IMR-90 (cell line): Measurements from ENCODE around the gene PCED1B. TPM values are rescaled to one million over a fixed set of nuclear protein-coding genes. Genes with fewer than 3 reads are reported as not detected.
"Not testable (repeated sequence)": the region's sequence is repeated elsewhere in the genome, so short reads cannot be mapped to it uniquely, and the experiment has no call there.

Experiments used
- ATAC-seq: fragments of 200-7000 bp; cut with Tn5 transposase; 2 replicates; pipeline ENCODE4 v1.9.1; 2020; ENCODE audit warnings: low read depth, mild to moderate bottlenecking, moderate library complexity
- BruUV-seq: library from RNA; stranded (reverse); fragments of 400-500 nt; replicated peaks from 2 replicates; lab custom pipeline; 2021; lab: Mats Ljungman, UMichigan
- CTCF ChIA-PET: fragments of 300-600 bp; formaldehyde crosslinking; extraction: SDS; loops from one replicate; lab custom pipeline; 2021; ENCODE audit warnings: antibody characterized with exemption; lab: Yijun Ruan, JAX
- POLR2A ChIA-PET: fragments of 300-600 bp; sonication (Branson Sonifier 250); formaldehyde crosslinking; loops from one replicate; lab custom pipeline; 2022; ENCODE audit warnings: antibody characterized with exemption; ENCODE audit not compliant: unreplicated experiment; lab: Charles Lee
- DNase-seq: peaks from one replicate; pipeline ENCODE4 v3.0.0; 2013
- H2AFZ ChIP-seq: replicated peaks from 2 replicates; pipeline ENCODE3; 2013; ENCODE audit warnings: low read length, mild to moderate bottlenecking; ENCODE audit not compliant: poor library complexity
- H2AK5ac ChIP-seq: 2 replicates; pipeline ENCODE4 v1.6.1; 2013; ENCODE audit warnings: low read depth, low read length, inconsistent platforms
- H2AK9ac ChIP-seq: replicated peaks from 2 replicates; pipeline ENCODE3; 2013; ENCODE audit warnings: mild to moderate bottlenecking, low read depth, low read length, moderate library complexity; ENCODE audit not compliant: poor library complexity
- H2BK120ac ChIP-seq: 2 replicates; pipeline ENCODE4 v1.6.1; 2013; ENCODE audit warnings: low read depth, low read length, inconsistent platforms
- H2BK15ac ChIP-seq: 3 replicates; pipeline ENCODE4 v1.6.1; 2013; ENCODE audit warnings: low read depth, low read length, inconsistent platforms
- H2BK20ac ChIP-seq: 2 replicates; pipeline ENCODE4 v1.6.1; 2013; ENCODE audit warnings: low read depth, mild to moderate bottlenecking, inconsistent platforms, low read length, moderate library complexity
- H2BK5ac ChIP-seq: 2 replicates; pipeline ENCODE4 v1.6.1; 2013; ENCODE audit warnings: mild to moderate bottlenecking, low read depth, low read length, inconsistent platforms; ENCODE audit not compliant: poor library complexity, severe bottlenecking
- H3K14ac ChIP-seq: replicated peaks from 2 replicates; pipeline ENCODE4 v1.6.1; 2013; ENCODE audit warnings: low read depth, low read length, inconsistent platforms
- H3K18ac ChIP-seq: 2 replicates; pipeline ENCODE4 v1.6.1; 2013; ENCODE audit warnings: low read depth, low read length, control low read depth
- H3K23ac ChIP-seq: 2 replicates; pipeline ENCODE4 v1.6.1; 2013; ENCODE audit warnings: low read depth, low read length, inconsistent platforms
- H3K27ac ChIP-seq: 2 replicates; pipeline ENCODE4 v1.5.1; 2013; ENCODE audit warnings: mild to moderate bottlenecking, control low read depth, low read length; ENCODE audit not compliant: insufficient read depth
- H3K27me3 ChIP-seq: 2 replicates; pipeline ENCODE4 v1.6.1; 2013; ENCODE audit warnings: low read length; ENCODE audit not compliant: control insufficient read depth, insufficient read depth
- H3K36me3 ChIP-seq: 2 replicates; pipeline ENCODE4 v1.6.1; 2013; ENCODE audit warnings: low read length, mixed read lengths; ENCODE audit not compliant: control insufficient read depth, insufficient read depth
- H3K4ac ChIP-seq: 2 replicates; pipeline ENCODE4 v1.6.1; 2013; ENCODE audit warnings: low read depth, low read length, inconsistent platforms
- H3K4me1 ChIP-seq: 2 replicates; pipeline ENCODE4 v1.6.1; 2013; ENCODE audit warnings: low read length, mixed read lengths; ENCODE audit not compliant: control insufficient read depth, insufficient read depth
- H3K4me2 ChIP-seq: 2 replicates; pipeline ENCODE4 v1.6.1; 2013; ENCODE audit warnings: low read depth, mild to moderate bottlenecking, control low read depth, low read length, moderate library complexity
- H3K4me3 ChIP-seq: 2 replicates; pipeline ENCODE4 v1.5.1; 2013; ENCODE audit warnings: low read depth, mild to moderate bottlenecking, control low read depth, low read length, moderate library complexity; ENCODE audit not compliant: insufficient read depth
- H3K56ac ChIP-seq: 2 replicates; pipeline ENCODE4 v1.6.1; 2013; ENCODE audit warnings: low read length, inconsistent platforms; ENCODE audit not compliant: insufficient read depth; ENCODE audit errors: extremely low read depth
- H3K79me1 ChIP-seq, 2 experiments: 2 replicates each; pipeline ENCODE4 v1.6.1; 2013; ENCODE audit warnings: low read length in 2 of 2, inconsistent platforms in 1 of 2, low read depth in 1 of 2
- H3K9ac ChIP-seq: 2 replicates; pipeline ENCODE4 v1.6.1; 2013; ENCODE audit warnings: low read depth, low read length, control low read depth
- H3K9me1 ChIP-seq: 2 replicates; pipeline ENCODE4 v1.6.1; 2013; ENCODE audit warnings: low read length, inconsistent platforms; ENCODE audit not compliant: insufficient read depth
- H3K9me3 ChIP-seq: 2 replicates; pipeline ENCODE4 v1.6.1; 2013; ENCODE audit warnings: low read length; ENCODE audit not compliant: control insufficient read depth, insufficient read depth
- H4K20me1 ChIP-seq: 2 replicates; pipeline ENCODE4 v1.6.1; 2013; ENCODE audit warnings: low read length, inconsistent platforms; ENCODE audit not compliant: insufficient read depth
- H4K5ac ChIP-seq: 2 replicates; pipeline ENCODE4 v1.6.1; 2013; ENCODE audit warnings: mild to moderate bottlenecking, low read depth, low read length, control low read depth
- H4K8ac ChIP-seq, 2 experiments: 2 replicates each; pipeline ENCODE4 v1.6.1; 2013; ENCODE audit warnings: low read depth in 2 of 2, low read length in 2 of 2, control low read depth in 1 of 2, inconsistent platforms in 1 of 2
- H4K91ac ChIP-seq: 2 replicates; pipeline ENCODE4 v1.6.1; 2013; ENCODE audit warnings: low read depth, low read length, inconsistent platforms; ENCODE audit not compliant: insufficient read depth
- CEBPB ChIP-seq: IDR thresholded peaks from 2 replicates; pipeline ENCODE4 v1.6.1; 2012; ENCODE audit warnings: low read depth, low read length, improper control_type of control experiment
- MAZ ChIP-seq: IDR thresholded peaks from 2 replicates; pipeline ENCODE4 v1.6.1; 2012; ENCODE audit warnings: low read depth, mild to moderate bottlenecking, low read length, improper control_type of control experiment, moderate library complexity, borderline replicate concordance
- MXI1 ChIP-seq: IDR thresholded peaks from 2 replicates; pipeline ENCODE4 v1.6.1; 2012; ENCODE audit warnings: low read depth, mild to moderate bottlenecking, low read length, moderate library complexity, borderline replicate concordance
- RAD21 ChIP-seq: IDR thresholded peaks from 2 replicates; pipeline ENCODE4 v1.6.1; 2012; ENCODE audit warnings: low read length, improper control_type of control experiment
- RCOR1 ChIP-seq: IDR thresholded peaks from 2 replicates; pipeline ENCODE4 v1.6.1; 2012; ENCODE audit warnings: mild to moderate bottlenecking, low read length, improper control_type of control experiment; ENCODE audit not compliant: insufficient replicate concordance
- SMC3 ChIP-seq: fragments of 150-350 bp; IDR thresholded peaks from 2 replicates; pipeline ENCODE4 v1.6.1; 2016; ENCODE audit warnings: low read depth, mild to moderate bottlenecking, antibody characterized with exemption, low read length, moderate library complexity
- WGBS, 2 experiments: methylation state at CpG; one replicate each; pipeline versions ENCODE4 v1.1.5 to v1.1.7; 2013; ENCODE audit warnings: missing lambda C conversion rate in 2 of 2; ENCODE audit not compliant: insufficient read length in 1 of 2; ENCODE audit errors: extremely low coverage in 2 of 2; 5-methylcytosine and 5-hydroxymethylcytosine counted together
- dilution Hi-C: fragments of 300-500 bp; cut with HindIII; formaldehyde crosslinking; loops from one replicate; pipeline ENCODE4 v1.14.3; 2018; ENCODE audit warnings: low sequenced_read_pairs; ENCODE audit not compliant: unreplicated experiment
- in situ Hi-C: fragments of 300-500 bp; cut with MboI; formaldehyde crosslinking; loops from 3 replicates; pipeline ENCODE4 v1.14.3; 2019; ENCODE audit warnings: low sequenced_read_pairs, inconsistent platforms, mixed read lengths
- intact Hi-C: fragments of 100-400 bp; cut with micrococcal nuclease; formaldehyde crosslinking; loops from 2 replicates; pipeline ENCODE4 v1.10.0; 2022
- polyA plus RNA-seq, 3 experiments: library from polyadenylated mRNA; depleted of rRNA; stranded (reverse); fragments of >200 nt; gene quantifications; 2 replicates each; pipeline ENCODE4 v1.2.3, GENCODE V29; 2012; ENCODE audit warnings: low replicate concordance in 1 of 3
- total RNA-seq: library from RNA; depleted of rRNA; stranded (reverse); fragments of >200 nt; gene quantifications from 2 replicates; pipeline ENCODE4 v1.2.3, GENCODE V29; 2012
- TF ChIP-seq, protein P1 (sequence below): fragments of 150-350 bp; IDR thresholded peaks from 2 replicates; pipeline ENCODE4 v1.6.1; 2017; ENCODE audit warnings: mild to moderate bottlenecking, antibody characterized with exemption, low read length, low read depth

Gene PCED1B
- total and polyA plus RNA-seq, 2 of the 4 experiments (the other 2 are of a cell fraction), result 0.36 to 2.6 TPM

DNA sequence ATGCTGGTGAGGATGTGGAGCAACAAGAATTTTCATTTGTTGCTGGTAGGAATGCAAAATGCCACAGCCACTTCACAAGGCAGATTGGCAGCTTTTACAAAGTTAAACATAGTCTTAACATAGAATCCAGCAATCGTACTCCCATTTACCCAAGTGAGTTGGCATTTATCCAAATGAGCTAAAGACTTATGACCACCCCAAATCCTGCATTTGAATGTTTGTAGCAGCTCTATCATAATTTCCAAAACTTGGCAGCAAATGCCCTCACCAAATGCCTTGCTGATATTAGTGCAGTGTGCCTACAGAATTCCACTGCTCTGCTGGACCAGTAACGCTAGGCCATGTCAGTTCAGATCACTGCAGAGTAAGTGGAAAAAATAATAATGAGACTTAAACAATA, 121.0 kb downstream of the PCED1B start:
- H4K20me1 ChIP-seq, result no peaks in the 10 kb centered on the region
- peaks cover 3% of the 10 kb centered on the region; the same call in 1 of the 2 replicates for H3K9me3 ChIP-seq
- POLR2A ChIA-PET, result no interaction called here
- no peak overlapping the region for H3K4me2 ChIP-seq
- H4K91ac ChIP-seq, result no peak overlapping the region
- no peak overlapping the region for H2BK5ac ChIP-seq
- no peak overlapping the region for H4K5ac ChIP-seq
- intact Hi-C loops (no loop called here), in situ Hi-C loops (no loop called here), dilution Hi-C loops (no loop called here)
- no peak overlapping the region for H3K4ac ChIP-seq
- DNase-seq (no peak), ATAC-seq (no peak)
- H3K79me1 ChIP-seq, result no peaks in the 10 kb centered on the region
- no peaks in the 10 kb centered on the region for H3K9me1 ChIP-seq
- no peak overlapping the region for H2BK15ac ChIP-seq
- H3K36me3 ChIP-seq, result no peaks in the 10 kb centered on the region
- no peak overlapping the region for H2AK5ac ChIP-seq
- H3K4me3 ChIP-seq, result no peak overlapping the region
- H2BK20ac ChIP-seq, result no peak overlapping the region
- CTCF ChIA-PET, result no interaction called here
- H3K9ac ChIP-seq, result no peak overlapping the region
- no peak overlapping the region for H3K27ac ChIP-seq
- BruUV-seq, result no TSS peak
- no peak overlapping the region for H2AK9ac ChIP-seq
- no peak overlapping the region for H3K56ac ChIP-seq
- no peaks in the 10 kb centered on the region for H3K27me3 ChIP-seq
- no peak overlapping the region for H3K14ac ChIP-seq
- WGBS, 2 experiments, result no CpG with 5 or more reads among the region's 2 CpGs
- no peaks in the 10 kb centered on the region for H3K4me1 ChIP-seq
- no peak for TF ChIP-seq MXI1
- TF ChIP-seq, protein P1, sequence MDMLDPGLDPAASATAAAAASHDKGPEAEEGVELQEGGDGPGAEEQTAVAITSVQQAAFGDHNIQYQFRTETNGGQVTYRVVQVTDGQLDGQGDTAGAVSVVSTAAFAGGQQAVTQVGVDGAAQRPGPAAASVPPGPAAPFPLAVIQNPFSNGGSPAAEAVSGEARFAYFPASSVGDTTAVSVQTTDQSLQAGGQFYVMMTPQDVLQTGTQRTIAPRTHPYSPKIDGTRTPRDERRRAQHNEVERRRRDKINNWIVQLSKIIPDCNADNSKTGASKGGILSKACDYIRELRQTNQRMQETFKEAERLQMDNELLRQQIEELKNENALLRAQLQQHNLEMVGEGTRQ, result no peak
- no peak for TF ChIP-seq CEBPB
- TF ChIP-seq RAD21, result no peak
- no peak for TF ChIP-seq RCOR1
- no peak for TF ChIP-seq SMC3
- TF ChIP-seq MAZ, result no peak
- H2AFZ ChIP-seq, result no peak overlapping the region
- no peak overlapping the region for H3K18ac ChIP-seq
- no peak overlapping the region for H4K8ac ChIP-seq
- H2BK120ac ChIP-seq, result no peak overlapping the region
- no peak overlapping the region for H3K23ac ChIP-seq

DNA sequence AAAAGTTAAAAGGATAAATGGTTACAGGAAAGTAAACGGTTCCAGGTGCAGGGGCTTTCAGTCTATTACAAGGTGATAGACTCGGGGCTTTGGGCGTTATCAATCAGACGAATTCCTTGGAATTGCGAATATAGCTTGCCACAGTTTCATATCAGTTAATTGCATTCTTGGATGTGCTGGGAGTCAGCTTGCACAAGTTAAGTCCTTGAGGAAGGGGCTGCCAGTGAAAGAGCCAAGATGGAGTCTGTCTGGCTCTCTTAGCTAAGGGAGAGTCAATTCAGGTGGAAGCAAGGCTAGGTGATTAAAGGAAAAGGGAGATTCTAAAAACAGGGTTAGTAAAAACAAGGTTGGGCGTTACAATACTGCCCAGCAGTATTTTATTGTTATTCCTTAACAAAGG, 121.8 kb downstream of the PCED1B start:
- H4K8ac ChIP-seq, H3K9me1 ChIP-seq, dilution Hi-C loops, H2AFZ ChIP-seq, H2AK9ac ChIP-seq, H2BK15ac ChIP-seq, H3K27me3 ChIP-seq, H3K9me3 ChIP-seq, ATAC-seq, H3K36me3 ChIP-seq, H2BK5ac ChIP-seq, H4K20me1 ChIP-seq, H3K27ac ChIP-seq, H4K91ac ChIP-seq, H3K4ac ChIP-seq, H3K18ac ChIP-seq, intact Hi-C loops, H3K4me2 ChIP-seq, H2BK20ac ChIP-seq, DNase-seq, H3K56ac ChIP-seq, H3K23ac ChIP-seq, H3K14ac ChIP-seq, H3K79me1 ChIP-seq, H4K5ac ChIP-seq, H3K4me1 ChIP-seq, H2AK5ac ChIP-seq, H3K4me3 ChIP-seq, H3K9ac ChIP-seq, POLR2A ChIA-PET, BruUV-seq, H2BK120ac ChIP-seq, in situ Hi-C loops: not testable (repeated sequence)
- WGBS, 2 experiments, result 69% methylated on average over 4 of the region's 6 CpGs; no CpG with 5 or more reads in 1 of the 2 experiments
- CTCF ChIA-PET, result interaction anchor here (1.4 kb wide), 1 partner anchor 11 kb away, joined by 5 read pairs; no protein-coding TSS in a partner anchor
